NB4 (cell line): Measurements from ENCODE around the gene ZBTB40.

Experiments used
- DNase-seq: peaks from one replicate; pipeline ENCODE4 v3.0.0; 2010; ENCODE audit warnings: low read depth
- H3K4me3 ChIP-seq: one replicate; pipeline ENCODE4 v1.5.1; 2011; ENCODE audit warnings: mild to moderate bottlenecking, low read depth, low read length, moderate library complexity
- CTCF ChIP-seq: IDR thresholded peaks from one replicate; pipeline ENCODE4 v1.5.1; 2012; ENCODE audit warnings: low read depth, low read length
- MAX ChIP-seq: IDR thresholded peaks from 2 replicates; pipeline ENCODE4 v1.6.1; 2011; ENCODE audit warnings: low read depth, low read length
- MYC ChIP-seq: IDR thresholded peaks from 2 replicates; pipeline ENCODE4 v1.6.1; 2011; ENCODE audit warnings: low read depth, low read length
- POLR2A ChIP-seq: IDR thresholded peaks from 2 replicates; pipeline ENCODE4 v1.6.1; 2011; ENCODE audit warnings: mild to moderate bottlenecking; ENCODE audit not compliant: insufficient read length; ENCODE audit errors: extremely low read depth

The ZBTB40 gene

GRCh38 chr1:22462928-22463327, 11.3 kb downstream of the ZBTB40 start:
- no peak for DNase-seq
- TF ChIP-seq CTCF (no peak), MAX (no peak), MYC (no peak), POLR2A (no peak)
- H3K4me3 ChIP-seq, result no peak overlapping the region

- TF ChIP-seq MYC (no peak), CTCF (no peak), MAX (no peak), POLR2A (no peak)
- no peak for DNase-seq
- H3K4me3 ChIP-seq, result no peak overlapping the region
These were observed 13.4 kb downstream of the ZBTB40 start for GRCh38 chr1:22465015-22465565.

DNA sequence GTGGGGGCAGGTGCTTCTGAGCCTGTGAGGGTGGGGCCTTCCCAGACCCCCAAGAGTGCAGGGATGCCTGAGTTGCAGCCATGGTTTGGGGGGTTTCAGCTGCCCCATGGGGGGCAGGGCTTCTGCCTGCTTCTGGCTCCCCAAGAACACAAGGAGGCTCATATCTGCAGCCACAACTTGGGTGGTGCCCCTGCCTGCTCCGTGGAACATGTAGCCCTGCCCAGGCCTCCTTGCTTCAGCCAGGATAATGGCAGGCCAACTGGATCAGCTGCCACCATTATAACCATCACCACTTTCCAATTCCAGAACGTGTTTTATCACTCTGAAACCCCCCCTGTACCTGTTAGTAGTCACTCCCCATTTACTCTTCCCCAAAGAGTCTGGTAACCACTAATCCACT, 14.0 kb downstream of the ZBTB40 start:
- no peak for DNase-seq
- TF ChIP-seq MAX (no peak), CTCF (no peak), POLR2A (no peak), MYC (no peak)
- no peak overlapping the region for H3K4me3 ChIP-seq

DNA sequence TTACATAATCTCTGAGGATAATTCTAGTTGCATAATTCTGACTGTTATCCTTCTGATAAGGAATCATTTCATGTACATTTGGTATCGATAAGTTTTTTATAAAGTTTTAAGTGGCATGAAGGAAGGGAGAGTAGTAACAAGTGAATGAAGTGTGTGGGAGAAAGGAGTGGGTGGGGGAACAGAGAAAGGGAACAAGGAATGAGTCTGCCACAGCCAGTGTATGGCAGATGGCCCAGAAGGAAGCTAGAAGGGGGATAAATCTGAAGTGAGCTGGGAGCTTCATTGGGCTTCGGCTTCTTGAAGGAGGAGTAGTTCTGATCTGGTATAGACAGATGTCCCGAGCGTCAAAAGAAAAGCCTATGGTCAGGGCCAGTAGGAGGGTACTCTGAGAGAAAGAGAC, 18.6 kb downstream of the ZBTB40 start:
- no peak overlapping the region for H3K4me3 ChIP-seq
- no peak for TF ChIP-seq MAX
- TF ChIP-seq MYC, result no peak
- no peak for TF ChIP-seq CTCF
- TF ChIP-seq POLR2A, result no peak
- DNase-seq, result no peak

DNA sequence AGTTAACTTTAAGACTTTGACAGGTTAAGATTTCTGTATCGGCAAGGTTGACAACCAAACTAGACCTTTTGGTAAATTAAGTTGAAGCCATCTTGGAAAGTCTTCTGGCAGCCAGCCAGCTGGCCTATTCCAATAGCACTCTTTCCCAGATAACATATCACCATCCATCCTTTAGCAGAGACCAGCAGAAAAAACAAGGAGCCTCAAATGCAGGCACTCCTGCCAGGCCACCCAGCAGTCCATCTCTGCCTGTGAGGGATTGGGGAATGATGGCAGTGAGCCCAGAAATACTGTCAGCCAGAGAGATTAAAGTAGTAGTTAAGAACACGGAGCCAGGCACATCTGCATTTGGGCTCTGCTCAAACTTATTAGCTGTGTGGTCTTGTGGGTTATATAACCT, 19.4 kb downstream of the ZBTB40 start:
- DNase-seq, result no peak
- TF ChIP-seq MAX (no peak), POLR2A (no peak), CTCF (no peak), MYC (no peak)
- no peak overlapping the region for H3K4me3 ChIP-seq
